SU-DHL-6 (cell line): ENCODE data around the gene BANP.

Source experiments
- H2AFZ ChIP-seq: fragments of 200-600 bp; sonication (generic); 2 replicates; pipeline ENCODE4 v1.6.1; 2014; ENCODE audit warnings: low read depth, mild to moderate bottlenecking, moderate library complexity, mixed read lengths, antibody characterized with exemption, low read length; ENCODE audit not compliant: severe bottlenecking
- H3F3A ChIP-seq: fragments of 200-600 bp; shearing (Covaris generic); 2 replicates; pipeline ENCODE4 v1.6.0; 2016; ENCODE audit warnings: antibody characterized with exemption, mild to moderate bottlenecking; ENCODE audit not compliant: insufficient read depth
- H3K27ac ChIP-seq: fragments of 200-600 bp; sonication (generic); 2 replicates; pipeline ENCODE4 v1.5.1; 2016; ENCODE audit warnings: low read depth, mild to moderate bottlenecking, low read length, moderate library complexity, mixed read lengths
- H3K27me3 ChIP-seq: fragments of 200-600 bp; sonication (generic), shearing (Covaris generic); 2 replicates; pipeline ENCODE4 v1.6.0; 2014; ENCODE audit warnings: mild to moderate bottlenecking, low read length
- H3K36me3 ChIP-seq: fragments of 200-600 bp; sonication (generic); 2 replicates; pipeline ENCODE4 v1.6.1; 2014; ENCODE audit warnings: mild to moderate bottlenecking, low read length, mixed read lengths
- H3K4me2 ChIP-seq: fragments of 300-600, 200-600 bp; shearing (Covaris generic), sonication (generic); 2 replicates; pipeline ENCODE4 v1.6.0; 2014; ENCODE audit warnings: low read length, low read depth, mild to moderate bottlenecking; ENCODE audit not compliant: poor library complexity, severe bottlenecking
- H3K4me3 ChIP-seq: fragments of 200-600 bp; sonication (generic); 2 replicates; pipeline ENCODE4 v1.5.1; 2014; ENCODE audit warnings: antibody characterized with exemption, low read length, mild to moderate bottlenecking, mixed read lengths; ENCODE audit not compliant: insufficient read depth, poor library complexity, severe bottlenecking
- H3K79me2 ChIP-seq: fragments of 200-600 bp; sonication (generic); 2 replicates; pipeline ENCODE4 v1.6.1; 2014; ENCODE audit warnings: mild to moderate bottlenecking, low read length, moderate library complexity; ENCODE audit not compliant: insufficient read depth
- H3K9ac ChIP-seq: fragments of 200-600 bp; sonication (generic); 2 replicates; pipeline ENCODE4 v1.7.0; 2014; ENCODE audit warnings: mild to moderate bottlenecking, low read length
- H3K9me2 ChIP-seq: fragments of 200-600 bp; sonication (generic); replicated peaks from 2 replicates; pipeline ENCODE4 v1.6.1; 2014; ENCODE audit warnings: low read length; ENCODE audit not compliant: insufficient read depth
- H3K9me3 ChIP-seq: fragments of 200-600 bp; sonication (generic); 2 replicates; pipeline ENCODE4 v1.6.1; 2014; ENCODE audit warnings: low read length, mixed read lengths; ENCODE audit not compliant: insufficient read depth
- H4K20me1 ChIP-seq: fragments of 200-600 bp; sonication (generic); 2 replicates; pipeline ENCODE4 v1.6.1; 2014; ENCODE audit warnings: low read depth, mild to moderate bottlenecking, antibody characterized with exemption, low read length, moderate library complexity, mixed read lengths
- CTCF ChIP-seq: fragments of 200-600 bp; sonication (generic); IDR thresholded peaks from one replicate; pipeline ENCODE4 v1.5.1; 2017; ENCODE audit warnings: antibody characterized with exemption, mild to moderate bottlenecking, low read length, moderate library complexity; ENCODE audit not compliant: insufficient read depth, poor library complexity, severe bottlenecking
- EZH2phosphoT487 ChIP-seq: fragments of 200-600 bp; sonication (generic), shearing (Covaris generic); conservative IDR thresholded peaks from 2 replicates; pipeline ENCODE4 v1.6.1; 2018; ENCODE audit warnings: mild to moderate bottlenecking, antibody characterized with exemption, low read length, moderate library complexity, mixed read lengths

BANP gene

GRCh38 chr16:88069397-88070168 lies 118.3 kb downstream of the BANP start:
- no peaks in the 10 kb centered on the region for H3K36me3 ChIP-seq
- peak overlapping the region; percentile 47 for H3K4me2 ChIP-seq
- no peaks in the 10 kb centered on the region for H3K79me2 ChIP-seq
- no peaks in the 10 kb centered on the region for H3K9me2 ChIP-seq
- no peak overlapping the region for H2AFZ ChIP-seq
- peak overlapping the region; percentile 88 for H3K27ac ChIP-seq
- no peaks in the 10 kb centered on the region for H3K9me3 ChIP-seq
- H3K27me3 ChIP-seq: no peaks in the 10 kb centered on the region
- peak overlapping the region; percentile 4 for H3K4me3 ChIP-seq
- TF ChIP-seq CTCF (no peak), EZH2phosphoT487 (no peak)
- H3F3A ChIP-seq: peaks cover 14% of the 10 kb centered on the region
- H3K9ac ChIP-seq: peak overlapping the region; percentile 28; the same call in 1 of the 2 replicates
- no peaks in the 10 kb centered on the region for H4K20me1 ChIP-seq

- H3K79me2 ChIP-seq: no peaks in the 10 kb centered on the region
- TF ChIP-seq CTCF (no peak), EZH2phosphoT487 (no peak)
- H3K9me3 ChIP-seq: no peaks in the 10 kb centered on the region
- H3K27me3 ChIP-seq: no peaks in the 10 kb centered on the region
- no peaks in the 10 kb centered on the region for H3K9me2 ChIP-seq
- peak overlapping the region; percentile 28; the same call in 1 of the 2 replicates for H3K9ac ChIP-seq
- H3K27ac ChIP-seq: peak overlapping the region; percentile 88
- no peaks in the 10 kb centered on the region for H3K36me3 ChIP-seq
- H3K4me2 ChIP-seq: peak overlapping the region; percentile 47
- H3K4me3 ChIP-seq: no peak overlapping the region
- peaks cover 14% of the 10 kb centered on the region for H3F3A ChIP-seq
- H2AFZ ChIP-seq: no peak overlapping the region
- H4K20me1 ChIP-seq: no peaks in the 10 kb centered on the region
Observed at GRCh38 chr16:88070341-88070740, 119.1 kb downstream of the BANP start.

GRCh38 chr16:88070989-88071625 lies 119.9 kb downstream of the BANP start:
- Histone ChIP-seq H3K4me3 (no peak overlapping the region), H3K27me3 (no peaks in the 10 kb centered on the region), H3K27ac (peak overlapping the region; percentile 88), H3F3A (peaks cover 14% of the 10 kb centered on the region), H3K9me2 (no peaks in the 10 kb centered on the region), H3K9ac (no peak overlapping the region), H4K20me1 (no peaks in the 10 kb centered on the region), H2AFZ (no peak overlapping the region), H3K79me2 (no peaks in the 10 kb centered on the region), H3K9me3 (no peaks in the 10 kb centered on the region), H3K4me2 (no peak overlapping the region), H3K36me3 (no peaks in the 10 kb centered on the region)
- TF ChIP-seq EZH2phosphoT487: no peak
- TF ChIP-seq CTCF: no peak
